HG03575 (cell line): ENCODE data around the gene AP1G2.

Source experiments
- ATAC-seq: cut with Tn5 transposase; IDR thresholded peaks from one replicate; pipeline ENCODE4 v1.9.1; 2021; ENCODE audit not compliant: unreplicated experiment, insufficient number of reproducible peaks, low FRiP score; ENCODE audit errors: extremely low read depth

Gene AP1G2

DNA sequence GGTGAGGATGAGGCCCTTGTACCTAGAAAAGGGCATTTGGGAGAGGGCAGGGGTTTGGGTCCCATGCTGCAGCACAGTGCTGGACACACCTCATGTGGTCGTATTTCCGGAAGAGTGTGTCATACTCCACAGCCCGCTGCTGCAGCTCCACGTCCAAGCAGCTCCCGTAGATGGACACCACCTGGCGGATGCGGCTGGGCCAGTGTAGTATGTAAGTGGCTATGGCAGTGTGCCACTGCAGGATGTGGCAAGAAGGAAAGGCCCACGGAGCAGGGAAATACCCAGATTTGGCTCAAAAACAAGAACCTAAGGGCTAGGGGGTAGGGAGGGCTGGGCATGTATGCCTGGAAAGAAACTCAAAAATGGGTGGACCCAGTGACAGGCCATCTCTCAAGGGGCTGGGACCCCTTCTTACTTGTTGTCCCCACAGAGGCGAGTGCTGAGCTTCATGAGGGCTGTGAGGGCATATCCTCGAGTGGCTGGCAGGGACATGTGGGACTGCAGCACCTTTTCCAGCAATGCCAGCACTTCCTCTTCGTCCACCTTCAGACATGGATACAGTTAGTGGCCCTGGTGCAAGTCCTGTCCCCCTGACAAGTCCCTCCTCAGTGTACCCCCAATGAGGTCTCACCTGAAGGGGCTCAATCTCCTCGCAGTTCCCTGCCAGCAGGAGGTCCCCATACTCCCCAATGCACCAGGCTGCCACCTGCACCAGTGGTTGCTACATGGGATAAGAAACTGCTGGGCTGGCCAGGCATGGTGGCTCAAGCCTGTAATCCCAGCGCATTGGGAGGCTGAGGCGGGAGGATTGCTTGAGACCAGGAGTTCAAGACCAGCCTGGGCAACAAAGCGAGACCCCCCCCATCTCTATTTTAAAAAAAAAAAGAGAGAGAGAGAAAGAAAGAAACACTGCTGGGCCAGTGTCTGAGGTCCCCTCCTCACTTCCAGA is 5.4 kb downstream of the AP1G2 start:
- ATAC-seq: no peak

DNA sequence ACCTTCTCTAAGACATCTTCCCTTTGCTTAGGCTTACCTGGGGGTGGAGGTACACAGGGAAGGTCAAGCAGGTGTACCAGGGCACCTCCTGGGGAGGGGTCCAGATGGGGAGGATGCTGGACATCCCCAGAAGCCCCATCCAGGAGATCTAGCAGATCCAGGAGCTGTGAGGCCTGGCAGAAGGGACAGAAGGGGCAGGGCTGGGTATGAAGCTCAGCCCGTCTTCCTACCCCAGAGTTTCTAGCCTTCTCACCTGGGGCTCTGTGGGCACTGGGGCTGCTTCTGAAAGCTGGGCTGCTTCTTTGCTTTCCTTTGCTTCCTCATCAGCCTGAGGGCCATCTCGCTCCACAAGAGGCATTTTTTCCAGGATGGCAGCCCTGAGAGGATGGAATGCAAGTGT is 6.3 kb downstream of the AP1G2 start:
- no peak for ATAC-seq

DNA sequence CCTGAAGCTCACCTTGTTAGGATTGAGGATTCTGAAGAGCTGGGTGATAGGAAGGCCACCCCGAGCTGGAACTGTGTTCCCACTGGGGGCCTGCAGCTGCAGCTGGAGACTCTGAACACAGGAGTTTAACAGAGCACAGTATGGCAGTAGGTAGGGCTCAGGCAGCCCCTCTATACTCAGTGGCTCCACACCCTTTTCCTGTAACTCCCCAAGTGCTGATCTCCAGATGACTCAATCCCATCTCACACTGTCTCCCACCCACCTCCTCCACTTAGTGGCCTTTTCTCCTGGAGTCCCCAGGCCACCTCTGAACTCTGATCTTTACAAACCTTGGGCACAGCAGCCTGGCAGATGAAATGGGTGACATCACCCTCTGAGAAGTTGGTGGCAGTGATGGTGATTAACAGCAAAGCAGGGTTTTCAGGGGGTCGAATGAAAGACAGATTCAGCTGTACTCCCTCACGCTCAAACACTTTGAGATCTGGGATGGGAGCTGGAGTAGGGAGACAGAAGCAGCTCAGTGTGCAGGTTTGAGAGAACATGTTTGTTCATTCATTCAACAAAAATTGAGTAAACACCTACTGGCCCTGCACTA is 7.6 kb downstream of the AP1G2 start:
- ATAC-seq: no peak

DNA sequence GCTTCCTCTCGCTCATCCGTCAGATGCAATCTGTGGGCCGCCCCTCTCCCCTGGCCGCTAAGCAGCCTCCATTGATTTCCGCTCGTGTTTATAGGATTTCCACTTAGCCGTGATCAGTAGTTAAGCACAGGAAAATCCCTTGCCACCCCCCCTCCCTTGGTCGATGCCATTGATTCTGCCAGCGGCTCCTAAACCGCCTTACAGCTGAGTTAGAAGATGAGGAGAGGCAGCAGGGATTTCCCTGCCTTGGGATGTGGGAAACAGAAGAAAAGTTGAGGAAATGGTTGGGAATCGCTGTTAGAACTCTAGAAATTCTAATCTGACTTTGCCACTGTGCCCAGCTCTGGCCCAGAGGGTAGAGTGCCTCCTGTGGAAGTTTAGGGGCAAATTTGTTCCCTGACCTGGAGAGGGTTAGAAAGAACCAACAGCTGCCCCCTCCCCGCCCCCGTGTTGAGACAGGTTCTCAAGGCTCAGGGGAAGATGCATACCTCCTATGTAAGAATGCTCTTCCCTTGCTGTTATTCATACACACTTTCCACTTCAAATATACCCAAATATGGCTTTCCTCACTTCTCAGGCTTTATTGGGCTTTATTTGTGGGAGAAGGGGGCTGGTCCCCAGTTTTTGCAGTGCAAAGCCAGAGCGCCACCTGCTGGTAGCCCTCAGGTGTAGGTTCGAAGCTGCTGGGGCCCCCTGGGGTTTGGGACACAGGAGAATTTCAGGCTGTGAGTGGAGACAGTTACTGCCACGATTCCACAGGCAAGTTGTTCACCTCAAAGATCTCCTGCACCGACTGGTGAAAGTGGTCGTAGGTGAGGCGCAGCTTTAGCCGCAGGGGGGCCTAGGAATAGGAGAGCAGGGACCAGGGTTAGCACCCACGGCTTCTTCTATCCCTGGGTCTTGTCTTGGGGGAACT is 8.3 kb downstream of the AP1G2 start:
- ATAC-seq: no peak

DNA sequence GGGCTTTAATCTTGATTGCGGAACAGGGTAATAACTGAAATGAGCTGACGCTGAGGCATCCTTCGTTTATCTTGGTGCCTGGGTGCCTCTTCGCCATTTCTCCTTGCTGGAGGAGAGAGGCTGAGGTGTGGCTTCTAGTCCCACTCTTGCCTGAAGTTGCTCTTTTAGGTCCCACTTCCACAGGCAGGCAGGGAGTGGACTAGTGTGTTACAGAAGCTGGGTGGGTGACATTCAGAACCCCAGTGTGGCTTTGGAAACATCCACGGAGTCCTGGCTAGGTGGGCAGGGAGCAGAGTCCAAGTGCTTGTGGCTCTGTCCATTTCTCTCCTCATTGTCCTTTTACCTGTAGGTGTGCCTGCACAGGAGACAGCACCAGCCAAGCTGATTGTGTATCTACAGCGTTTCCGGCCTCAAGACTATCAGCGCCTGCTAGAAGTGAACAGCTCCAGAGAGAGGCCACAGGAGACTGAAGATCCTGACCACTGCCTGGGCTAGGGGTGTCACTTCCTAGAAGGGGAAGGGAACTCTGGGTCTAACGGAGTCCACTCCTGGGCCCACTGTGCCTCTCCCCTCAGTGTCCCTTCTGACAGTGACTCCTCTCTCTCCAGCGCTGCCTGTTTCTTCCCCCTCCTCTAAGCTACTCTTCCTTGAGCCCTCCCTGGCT is 9.1 kb downstream of the AP1G2 start:
- ATAC-seq: no peak

DNA sequence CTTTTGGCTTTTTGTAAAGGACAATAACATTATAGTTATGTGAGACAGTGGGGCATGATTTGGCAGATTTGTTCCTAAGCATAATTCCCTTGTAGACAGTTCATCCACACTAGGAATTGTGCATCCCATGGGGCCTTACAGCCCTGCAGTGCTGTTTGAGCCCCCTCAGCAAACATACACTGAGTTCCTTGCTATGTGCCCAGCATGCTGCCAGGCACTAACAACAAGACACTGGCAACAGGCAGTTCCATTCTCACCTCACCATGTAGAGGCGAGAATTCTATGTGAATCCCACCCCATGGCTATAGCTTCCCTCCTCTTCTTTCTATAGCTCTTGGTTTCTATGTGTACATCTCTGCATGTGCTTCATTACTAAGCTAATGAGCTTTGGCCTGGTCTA is 9.6 kb downstream of the AP1G2 start:
- no peak for ATAC-seq

DNA sequence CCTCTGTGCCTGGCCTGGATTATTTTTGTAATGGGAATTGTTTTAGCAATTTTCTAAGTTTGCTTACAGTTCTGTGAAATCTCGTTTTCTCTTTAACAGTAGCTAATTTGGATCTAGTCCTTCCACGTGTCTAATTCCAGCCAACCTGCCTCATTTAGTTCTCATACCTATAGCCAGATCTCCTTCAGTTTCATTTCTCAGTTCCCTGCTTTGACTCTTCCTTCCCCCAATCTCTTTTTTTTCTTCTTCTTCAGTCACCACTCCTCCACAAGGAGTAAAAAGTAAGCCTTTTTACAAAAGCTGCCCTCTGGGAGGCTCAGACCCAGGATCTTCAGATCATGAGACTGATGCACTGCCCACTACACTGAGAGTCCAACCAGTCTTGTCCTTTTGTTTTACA is 10.1 kb downstream of the AP1G2 start:
- no peak for ATAC-seq

DNA sequence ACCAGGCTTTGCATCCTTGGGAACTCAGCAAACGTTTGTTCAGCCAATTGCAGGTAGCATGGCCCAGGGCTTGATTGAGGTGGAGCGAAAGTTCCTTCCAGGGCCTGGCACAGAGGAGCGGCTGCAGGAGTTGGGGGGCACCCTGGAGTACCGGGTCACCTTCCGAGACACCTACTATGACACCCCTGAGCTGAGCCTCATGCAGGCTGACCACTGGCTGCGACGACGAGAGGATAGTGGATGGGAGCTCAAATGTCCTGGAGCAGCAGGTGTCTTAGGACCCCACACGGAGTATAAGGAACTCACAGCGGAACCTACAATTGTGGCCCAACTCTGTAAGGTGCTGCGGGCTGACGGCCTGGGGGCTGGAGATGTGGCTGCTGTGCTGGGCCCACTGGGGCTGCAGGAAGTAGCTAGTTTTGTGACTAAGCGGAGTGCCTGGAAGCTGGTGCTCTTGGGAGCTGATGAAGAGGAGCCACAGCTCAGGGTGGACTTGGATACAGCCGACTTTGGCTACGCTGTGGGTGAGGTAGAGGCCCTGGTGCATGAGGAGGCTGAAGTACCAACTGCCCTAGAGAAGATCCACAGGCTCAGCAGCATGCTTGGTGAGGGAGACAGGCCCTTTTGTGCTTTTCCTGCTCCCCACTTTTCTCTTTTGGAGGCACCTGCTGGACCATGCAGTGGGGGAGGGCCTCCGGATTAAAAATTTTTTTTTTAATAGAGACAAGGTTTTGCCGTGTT is 10.7 kb downstream of the AP1G2 start:
- ATAC-seq: no peak

DNA sequence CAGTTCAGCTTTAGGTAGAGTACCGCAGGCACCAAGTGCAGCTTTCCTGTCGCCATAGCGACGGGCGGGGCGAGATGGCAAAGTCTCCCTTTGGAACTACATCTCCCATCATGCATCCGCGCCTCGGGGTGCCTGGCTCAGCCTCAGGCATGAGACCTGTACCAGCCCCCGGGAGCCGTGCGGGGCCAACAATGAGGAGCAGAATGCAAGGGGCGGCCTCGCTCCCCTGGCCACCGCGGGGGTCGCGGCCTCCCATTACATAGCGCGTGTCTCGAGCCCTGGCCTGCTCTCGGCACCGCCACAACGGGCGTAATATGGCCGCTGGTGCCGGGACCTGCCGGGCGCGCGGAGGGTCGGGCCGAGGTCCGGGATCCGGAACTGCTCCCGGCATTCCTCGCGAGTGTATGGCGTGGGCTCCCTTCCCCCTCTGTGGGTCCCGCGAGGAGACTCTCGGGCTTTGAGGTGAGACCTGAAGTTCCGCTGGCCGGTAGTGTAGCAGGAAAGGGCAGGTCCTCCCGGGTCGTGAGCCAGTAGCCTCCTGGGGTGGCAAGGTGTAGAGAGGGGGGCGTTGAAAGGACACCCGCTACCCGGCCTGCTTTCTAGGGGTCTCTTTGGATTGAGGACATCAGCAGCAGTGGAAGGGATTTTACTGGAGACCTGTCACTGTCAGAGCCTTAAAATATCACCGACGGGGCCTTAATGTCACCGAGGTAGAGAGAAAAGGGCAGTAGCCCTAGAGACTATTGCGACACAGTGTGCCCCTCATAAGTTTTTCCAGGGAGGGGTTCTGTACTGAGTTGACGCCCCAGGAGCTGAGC is 11.5 kb downstream of the AP1G2 start, which contains the start of gene THTPA:
Gene THTPA, plus strand, starts transcription at position 390 of the 818 bp plus-strand sequence. CDS start 487 bp downstream, outside the sequence.
- peak; percentile 67 for ATAC-seq

DNA sequence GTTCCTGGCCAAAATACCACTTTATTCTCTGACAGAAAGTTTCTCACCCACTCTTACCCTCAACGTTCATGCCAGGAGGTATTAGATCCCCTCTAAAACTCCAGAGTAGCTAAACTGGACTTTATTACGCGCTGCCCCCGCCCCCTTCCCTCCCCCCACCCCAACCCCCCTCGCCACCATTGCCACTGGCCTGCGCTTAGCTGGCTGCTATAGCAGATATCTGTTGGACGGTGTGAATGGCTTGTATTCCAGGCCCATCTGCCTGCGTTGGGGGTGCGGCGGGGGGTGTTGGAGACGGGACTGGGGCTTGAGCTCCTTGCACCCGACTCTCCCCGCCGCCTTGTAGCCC is 12.1 kb downstream of the AP1G2 start:
- ATAC-seq: no peak

DNA sequence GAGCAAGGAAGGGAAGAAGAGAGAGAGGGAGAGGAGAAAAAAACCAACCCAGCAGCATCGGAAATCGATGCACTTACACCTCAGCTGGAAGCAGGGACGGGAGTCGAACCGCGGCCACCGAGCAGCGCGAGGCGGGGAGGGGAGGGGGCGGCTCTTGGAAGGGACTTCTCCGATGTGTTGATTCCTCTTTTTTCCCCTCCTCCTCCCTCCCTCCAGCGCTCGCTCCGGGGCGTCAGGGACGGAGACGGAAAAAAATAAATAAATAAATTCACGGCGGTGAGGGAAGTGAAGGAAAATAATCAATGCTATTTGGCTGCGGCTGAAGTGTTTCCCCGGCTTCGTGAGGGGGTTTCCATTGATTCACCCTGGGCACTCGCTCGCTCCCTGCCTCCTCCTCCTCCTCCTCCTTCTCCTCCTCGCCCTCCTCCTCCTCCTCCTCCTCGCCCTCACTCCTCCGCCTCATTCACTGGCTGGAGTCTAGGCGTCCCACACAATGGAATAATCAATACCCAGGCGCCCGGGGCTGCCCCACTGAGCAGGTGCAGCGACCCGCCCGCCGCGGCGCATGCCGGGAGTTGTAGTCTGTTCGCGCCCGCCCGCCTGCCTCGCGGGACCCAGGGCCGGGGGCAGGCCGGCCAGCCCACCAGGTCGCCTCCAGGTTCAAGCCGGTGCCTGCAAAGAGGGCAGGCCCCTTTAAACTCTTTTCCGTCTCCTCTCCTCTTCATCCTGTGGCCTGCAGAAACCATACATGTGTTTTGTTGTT is 16.1 kb downstream of the AP1G2 start, which contains the start of gene ZFHX2:
Gene ZFHX2, minus strand, starts transcription at position 500 of the 763 bp plus-strand sequence. CDS start 16,440 bp downstream, outside the sequence.
- ATAC-seq: no peak

DNA sequence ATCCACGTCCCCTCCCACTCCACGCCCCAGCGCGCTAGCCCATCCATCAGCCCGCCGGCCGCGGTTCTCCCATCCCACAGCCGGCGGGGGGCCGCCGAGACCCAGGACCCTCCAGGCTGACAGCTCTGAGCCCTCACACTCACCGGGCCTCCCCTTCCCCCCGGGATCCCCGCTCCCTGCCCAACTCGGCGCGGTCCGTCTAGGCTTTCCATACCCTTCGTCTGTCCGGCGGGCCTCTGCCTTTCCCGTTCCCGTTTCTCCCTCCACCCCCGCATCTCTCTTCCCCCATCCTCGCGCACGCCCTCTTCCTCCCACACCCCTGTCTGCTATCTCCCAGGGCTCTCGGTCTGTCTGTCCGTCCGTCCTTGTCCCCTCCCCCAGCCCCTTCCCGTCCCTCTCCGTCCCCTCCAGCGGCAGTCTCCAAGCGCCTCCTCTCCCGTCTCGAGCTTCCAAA is 16.8 kb downstream of the AP1G2 start:
- no peak for ATAC-seq

DNA sequence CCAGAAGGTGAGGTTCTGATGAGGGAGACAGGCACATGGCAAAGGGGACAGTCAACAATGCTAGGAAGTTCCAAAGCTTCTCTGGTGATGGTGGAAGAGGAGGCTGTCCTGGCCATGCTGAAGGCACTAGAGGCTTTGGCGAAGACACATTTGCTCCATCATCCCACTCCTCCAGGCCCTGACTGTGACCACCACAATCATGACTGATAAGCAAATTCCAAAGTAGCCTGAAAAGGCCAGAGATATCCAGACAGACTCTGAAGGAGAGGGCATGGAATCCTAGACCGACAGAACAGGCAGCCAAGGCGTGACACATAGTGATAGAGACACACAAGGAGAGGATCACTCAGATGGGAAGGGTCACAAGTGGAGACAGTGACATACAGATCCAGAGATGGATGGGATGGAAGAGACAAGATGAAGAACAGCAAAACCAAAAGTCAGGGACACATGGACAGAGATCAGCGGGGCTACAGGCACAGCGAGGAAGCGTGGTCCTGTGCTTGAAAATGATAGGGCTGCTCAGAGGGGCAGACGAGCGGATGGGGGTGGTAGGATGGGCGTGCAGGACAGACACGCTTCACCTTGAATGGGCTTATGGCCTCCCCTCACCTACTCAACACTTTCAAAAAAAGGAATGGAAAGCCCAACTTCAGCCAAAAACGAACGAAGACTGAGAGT is 17.3 kb downstream of the AP1G2 start:
- ATAC-seq: no peak

DNA sequence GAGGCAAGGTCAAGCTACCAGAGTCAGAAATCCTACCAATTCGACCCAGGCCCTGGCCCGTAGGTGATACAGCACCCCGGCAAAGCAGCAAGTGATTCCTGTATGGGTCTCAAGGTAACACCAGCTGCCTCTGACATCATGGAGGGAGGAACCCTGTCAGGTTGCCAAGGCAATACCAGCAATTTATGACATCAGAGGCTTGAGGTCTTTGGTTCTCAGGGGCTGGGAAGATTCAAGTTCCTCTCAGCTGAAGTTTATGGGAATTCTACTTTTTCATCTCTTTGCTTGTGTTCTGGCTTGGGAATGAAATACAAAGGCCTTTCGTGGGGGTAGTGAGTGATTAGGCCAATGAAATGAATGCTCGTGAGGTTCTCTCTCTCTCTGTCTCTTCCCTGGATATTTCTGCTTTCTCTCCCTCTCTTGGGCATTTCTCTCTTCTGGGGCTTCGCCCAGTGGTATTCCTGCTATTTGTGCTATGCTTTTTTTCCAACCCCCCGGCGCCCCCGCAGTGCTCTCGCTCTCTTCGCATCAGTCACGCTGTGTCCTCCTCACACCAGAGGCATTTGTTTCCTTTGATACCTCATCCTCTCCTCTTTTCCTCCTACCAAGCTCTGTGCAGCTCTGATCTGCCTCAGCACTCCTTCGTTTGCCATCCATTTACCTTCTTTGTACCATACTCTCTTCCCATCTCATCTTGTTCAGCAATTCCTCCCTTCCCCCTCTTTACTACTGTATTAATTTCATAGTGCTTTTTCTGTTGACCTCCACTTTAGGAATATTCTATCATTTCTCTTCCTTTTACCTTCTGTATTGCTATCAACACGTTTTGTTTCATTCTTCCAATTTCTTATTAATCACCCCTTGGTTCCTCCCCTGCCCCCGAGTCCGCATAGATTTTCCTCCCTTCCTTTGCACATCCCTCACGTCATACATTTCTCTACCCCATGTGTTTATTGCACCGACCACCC is 19.0 kb downstream of the AP1G2 start:
- ATAC-seq: no peak

DNA sequence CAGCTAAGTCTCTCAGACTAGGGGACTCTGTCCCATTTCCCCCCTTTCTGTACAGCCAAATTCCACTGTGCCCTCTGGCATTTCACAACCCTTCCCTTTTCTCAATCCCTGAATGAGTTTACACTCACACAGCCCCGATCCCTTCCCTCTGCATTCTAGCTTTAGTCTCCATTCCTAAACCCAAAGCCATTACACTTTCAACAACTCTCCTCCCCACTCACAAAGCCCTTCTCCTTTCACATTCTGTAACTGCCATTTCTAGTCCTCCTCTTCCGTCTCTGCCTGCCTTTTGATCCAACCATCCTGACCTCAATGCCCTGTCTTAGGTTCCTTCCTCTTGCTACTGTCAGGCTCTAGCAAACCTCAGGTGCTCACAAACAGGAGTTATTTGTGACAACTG is 19.7 kb downstream of the AP1G2 start:
- no peak for ATAC-seq
